K562 (cell line): Measurements from ENCODE around the gene HYAL1. TPM values are rescaled to one million over a fixed set of nuclear protein-coding genes. Genes with fewer than 3 reads are reported as not detected.

Experiments used
- ATAC-seq: fragments of 200-7000 bp; cut with Tn5 transposase; 3 replicates; pipeline ENCODE4 v1.9.1; 2020; ENCODE audit warnings: moderate library complexity
- BruUV-seq: library from RNA; stranded (reverse); fragments of 400-500 nt; replicated peaks from 2 replicates; lab custom pipeline; 2021; lab: Mats Ljungman, UMichigan
- CTCF ChIA-PET: fragments of 300-600 bp; formaldehyde crosslinking; extraction: SDS; loops from one replicate; lab custom pipeline; 2021; ENCODE audit warnings: low intra/inter-chr PET ratio; lab: Yijun Ruan, JAX
- POLR2A ChIA-PET: fragments of 300-600, 350-650 bp; sonication (Branson Sonifier 250); formaldehyde crosslinking; extraction: SDS; loops from one replicate; lab custom pipeline; 2021; ENCODE audit warnings: antibody characterized with exemption, inconsistent platforms; lab: Yijun Ruan, JAX
- DNase-seq, 4 experiments: peaks; one replicate each; pipeline versions ENCODE4 v3.0.0 to v3.0.0-alpha.2; 2011 to 2018; ENCODE audit warnings: low spot score in 3 of 4, mixed read lengths in 3 of 4; ENCODE audit errors: extremely low read depth in 1 of 4
- FAIRE-seq: peaks from 2 replicates; lab custom pipeline; 2011; peaks lifted over from hg19 to GRCh38; lab: Jason Lieb, UNC
- H2AFZ ChIP-seq: 2 replicates; pipeline ENCODE4 v1.6.0; 2011; ENCODE audit warnings: low read depth, low read length, control low read depth, inconsistent platforms
- H3K27ac ChIP-seq: fragments of 200-600 bp; 3 replicates; pipeline ENCODE4 v1.8.0; 2011; ENCODE audit warnings: low read depth, mild to moderate bottlenecking, control low read depth, inconsistent platforms, low read length, moderate library complexity, mixed read lengths; ENCODE audit errors: extremely low read depth
- H3K27me3 ChIP-seq, 2 experiments: fragments of 300-600 bp in 1 of 2; 2 replicates in 1 of 2; 3 replicates in 1 of 2; pipeline versions ENCODE4 v1.6.0 to v1.8.0; 2011; ENCODE audit warnings: inconsistent platforms in 2 of 2, low read length in 2 of 2, mild to moderate bottlenecking in 1 of 2, mixed read lengths in 1 of 2, moderate library complexity in 1 of 2; ENCODE audit not compliant: control insufficient read depth in 2 of 2, insufficient read depth in 2 of 2
- H3K36me3 ChIP-seq: fragments of 300-600 bp; 3 replicates; pipeline ENCODE4 v1.8.0; 2011; ENCODE audit warnings: mild to moderate bottlenecking, low read length, inconsistent platforms; ENCODE audit not compliant: control insufficient read depth, insufficient read depth
- H3K4me1 ChIP-seq, 2 experiments: fragments of 200-600 bp in 1 of 2; replicated peaks in 1 of 2; 2 replicates in 1 of 2; 3 replicates in 1 of 2; pipeline versions ENCODE4 v1.5.1 to v1.8.0; 2011; ENCODE audit warnings: inconsistent platforms in 2 of 2, low read length in 2 of 2, mild to moderate bottlenecking in 1 of 2, mixed read lengths in 1 of 2, moderate library complexity in 1 of 2; ENCODE audit not compliant: control insufficient read depth in 2 of 2, insufficient read depth in 2 of 2
- H3K4me2 ChIP-seq: 2 replicates; pipeline ENCODE4 v1.6.1; 2011; ENCODE audit warnings: low read length, control low read depth, inconsistent platforms, mixed read lengths; ENCODE audit not compliant: insufficient read depth
- H3K4me3 ChIP-seq: fragments of 200-600 bp; sonication (generic), shearing (Covaris generic); 2 replicates; pipeline ENCODE4 v1.5.1; 2016; ENCODE audit warnings: control low read depth, inconsistent platforms
- H3K79me2 ChIP-seq: fragments of 200-600 bp; 3 replicates; pipeline ENCODE4 v1.8.0; 2011; ENCODE audit warnings: low read length, inconsistent platforms; ENCODE audit not compliant: control insufficient read depth, insufficient read depth
- H3K9ac ChIP-seq, 2 experiments: 2 replicates each; pipeline versions ENCODE4 v1.6.0 to v1.6.1; 2011; ENCODE audit warnings: low read depth in 2 of 2, low read length in 2 of 2, control low read depth in 1 of 2, inconsistent platforms in 1 of 2, mild to moderate bottlenecking in 1 of 2, mixed read lengths in 1 of 2; ENCODE audit not compliant: insufficient read depth in 1 of 2
- H3K9me1 ChIP-seq: one replicate; pipeline ENCODE4 v1.6.0; 2011; ENCODE audit warnings: inconsistent platforms, mild to moderate bottlenecking, low read length, moderate library complexity; ENCODE audit not compliant: control insufficient read depth, insufficient read depth
- H3K9me3 ChIP-seq: replicated peaks from 2 replicates; pipeline ENCODE4 v1.5.1; 2011; ENCODE audit warnings: low read depth, low read length, inconsistent platforms; ENCODE audit not compliant: control insufficient read depth, insufficient read depth
- H4K20me1 ChIP-seq: replicated peaks from 2 replicates; pipeline ENCODE4 v1.6.1; 2011; ENCODE audit warnings: low read length, inconsistent platforms, mixed read lengths; ENCODE audit not compliant: control insufficient read depth, insufficient read depth
- CBX3 ChIP-seq, 2 experiments: IDR thresholded peaks; 1 replicate in 1 of 2; 2 replicates in 1 of 2; pipeline ENCODE4 v1.6.1; 2012; ENCODE audit warnings: inconsistent platforms in 2 of 2, low read length in 2 of 2, borderline replicate concordance in 1 of 2, control low read depth in 1 of 2
- ETV5 ChIP-seq: sonication (generic); formaldehyde crosslinking; IDR thresholded peaks from 2 replicates; pipeline ENCODE4 v1.4.0; 2020; ENCODE audit warnings: low read depth, mild to moderate bottlenecking, missing genetic modification reagents
- ILK ChIP-seq: fragments of 450-650 bp; IDR thresholded peaks from 2 replicates; pipeline ENCODE4 v1.6.1; 2016; ENCODE audit warnings: missing genetic modification characterization, low read depth, mild to moderate bottlenecking, missing compliant biosample characterization, moderate library complexity, borderline replicate concordance
- SAP30 ChIP-seq: fragments of 200-600 bp; sonication (generic); IDR thresholded peaks from 2 replicates; pipeline ENCODE4 v1.6.1; 2012; ENCODE audit warnings: borderline replicate concordance, low read depth, mild to moderate bottlenecking, moderate library complexity, low read length, control low read depth, inconsistent platforms; ENCODE audit not compliant: insufficient read depth, poor library complexity, severe bottlenecking
- SLC30A9 ChIP-seq: fragments of 250-450 bp; sonication (Bioruptor Pico); IDR thresholded peaks from 2 replicates; pipeline ENCODE4 v1.8.0; 2022; ENCODE audit warnings: mild to moderate bottlenecking, moderate library complexity
- ZNF584 ChIP-seq: fragments of 200-800 bp; sonication (Bioruptor generic); IDR thresholded peaks from 2 replicates; pipeline ENCODE4 v1.6.1; 2016; ENCODE audit warnings: low read depth, mild to moderate bottlenecking, missing genetic modification characterization, missing compliant biosample characterization
- WGBS: fragments of 100-300 bp; shearing (Covaris generic); methylation state at CpG from one replicate; pipeline ENCODE4 v1.1.6; 2016; ENCODE audit warnings: low coverage, mixed read lengths; ENCODE audit not compliant: insufficient coverage; ENCODE audit errors: missing lambda C conversion rate; 5-methylcytosine and 5-hydroxymethylcytosine counted together
- in situ Hi-C: fragments of 300-500 bp; cut with MboI; formaldehyde crosslinking; loops from 4 replicates; pipeline ENCODE4 v1.15.0; 2018; ENCODE audit warnings: inconsistent platforms, mixed read lengths
- intact Hi-C: fragments of 100-400 bp; cut with micrococcal nuclease; formaldehyde crosslinking; loops from 2 replicates; pipeline ENCODE4 v1.14.2; 2022
- polyA plus RNA-seq, 8 experiments: library from polyadenylated mRNA; depleted of rRNA in 4 of 8; stranded (reverse) in 5 of 8; unstranded in 3 of 8; fragments of >200 nt; fragmentation: Nextera tagmentation in 2 of 8; fragmentation: Illumina TruSeq in 1 of 8; extraction: Ambion mirVana in 2 of 8; extraction: Trizol in 1 of 8; gene quantifications; 2 replicates each; pipeline versions ENCODE4 v1.2.1 to v1.2.3, GENCODE V29; 2011 to 2014; ENCODE audit warnings: inconsistent platforms in 1 of 8, missing spikeins in 1 of 8
- total RNA-seq, 7 experiments: library from RNA; depleted of rRNA in 6 of 7; stranded (reverse); fragments of >200 nt in 6 of 7; fragmentation: Illumina TruSeq in 2 of 7; extraction: Trizol in 2 of 7; gene quantifications; 2 replicates each; pipeline versions ENCODE4 v1.2.1 to v1.2.3, GENCODE V29; 2011 to 2021; ENCODE audit warnings: low replicate concordance in 1 of 7
- TF ChIP-seq, protein P1 (sequence below): fragments of 450-650 bp; conservative IDR thresholded peaks from 2 replicates; pipeline ENCODE4 v1.6.1; 2016; ENCODE audit warnings: missing genetic modification characterization, low read depth, mild to moderate bottlenecking, missing compliant biosample characterization, moderate library complexity
- TF ChIP-seq, protein P2 (sequence below): sonication (generic); formaldehyde crosslinking; IDR thresholded peaks from 2 replicates; pipeline ENCODE4 v1.5.0; 2020; ENCODE audit warnings: missing genetic modification reagents
- TF ChIP-seq, protein P3 (sequence below), 3 experiments: fragments of 200-800 bp in 1 of 3; fragments of 250-450 bp in 1 of 3; fragments of 450-650 bp in 1 of 3; sonication (Bioruptor Pico) in 1 of 3; sonication (Bioruptor generic) in 1 of 3; formaldehyde crosslinking in 1 of 3; IDR thresholded peaks; 2 replicates each; pipeline versions ENCODE4 v1.6.1 to v1.8.0; 2016 to 2022; ENCODE audit warnings: mild to moderate bottlenecking in 2 of 3, missing genetic modification characterization in 2 of 3, missing compliant biosample characterization in 1 of 3, moderate library complexity in 1 of 3

The HYAL1 gene
- total and polyA plus RNA-seq, 9 of the 15 experiments (the other 6 are each of a cell fraction or from before 2014, with no cell fraction given) = 1.4 to 8.5 (median 4.7) TPM

DNA sequence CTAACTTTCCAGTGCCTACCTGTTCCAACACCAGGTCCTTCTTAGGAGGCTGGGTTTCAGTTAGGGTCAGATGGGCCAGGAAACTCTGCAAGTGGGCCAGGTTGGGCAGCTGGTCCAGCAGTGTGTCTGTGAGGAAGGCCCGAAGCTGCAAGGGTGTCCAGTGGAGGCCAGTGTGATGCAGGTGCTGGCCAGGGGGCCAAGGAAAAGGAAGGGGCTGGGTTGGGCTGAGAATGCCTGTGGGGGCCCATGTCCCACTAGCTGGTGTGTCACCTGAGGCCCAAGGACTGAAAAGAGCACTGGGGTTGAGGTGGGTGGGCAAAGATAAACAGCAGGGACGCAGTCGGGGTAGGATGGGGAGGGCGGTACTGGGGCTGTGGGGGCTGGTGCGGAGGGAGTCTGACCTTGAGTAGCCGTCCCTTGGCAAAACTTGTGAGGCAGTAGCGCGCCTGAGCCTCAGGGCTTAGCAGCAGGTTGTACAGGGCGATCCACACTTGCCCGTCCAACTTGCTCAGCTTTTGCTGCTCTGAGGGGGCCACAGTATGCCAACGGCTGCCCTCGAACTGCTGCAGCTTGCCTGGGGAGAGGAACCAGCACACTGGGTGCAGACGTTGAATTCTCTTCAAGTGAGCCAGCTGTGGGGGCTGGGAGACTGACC lies 38.7 kb upstream of the HYAL1 start:
- Histone ChIP-seq H3K27ac (no peak overlapping the region), H3K9ac (peak overlapping the region in 1 of 2 experiments; percentile 79; a peak in 2 of 4 replicates), H3K4me1 (peaks cover 24 to 54% of the 10 kb centered on the region in 2 experiments; a peak in 4 of 5 replicates)
- no peak for TF ChIP-seq ZNF584 (CRISPR knock-in tag)
- no peak for TF ChIP-seq ILK (tag)
- no peak for TF ChIP-seq CBX3 (IDR thresholded peaks at IDR 0.05; ENCODE audit: borderline replicate concordance in 1 of 2, low read length in 2 of 2)
- TF ChIP-seq, protein P1, sequence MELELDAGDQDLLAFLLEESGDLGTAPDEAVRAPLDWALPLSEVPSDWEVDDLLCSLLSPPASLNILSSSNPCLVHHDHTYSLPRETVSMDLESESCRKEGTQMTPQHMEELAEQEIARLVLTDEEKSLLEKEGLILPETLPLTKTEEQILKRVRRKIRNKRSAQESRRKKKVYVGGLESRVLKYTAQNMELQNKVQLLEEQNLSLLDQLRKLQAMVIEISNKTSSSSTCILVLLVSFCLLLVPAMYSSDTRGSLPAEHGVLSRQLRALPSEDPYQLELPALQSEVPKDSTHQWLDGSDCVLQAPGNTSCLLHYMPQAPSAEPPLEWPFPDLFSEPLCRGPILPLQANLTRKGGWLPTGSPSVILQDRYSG = no peak
- TF ChIP-seq SAP30 = no peak
- TF ChIP-seq, protein P2, sequence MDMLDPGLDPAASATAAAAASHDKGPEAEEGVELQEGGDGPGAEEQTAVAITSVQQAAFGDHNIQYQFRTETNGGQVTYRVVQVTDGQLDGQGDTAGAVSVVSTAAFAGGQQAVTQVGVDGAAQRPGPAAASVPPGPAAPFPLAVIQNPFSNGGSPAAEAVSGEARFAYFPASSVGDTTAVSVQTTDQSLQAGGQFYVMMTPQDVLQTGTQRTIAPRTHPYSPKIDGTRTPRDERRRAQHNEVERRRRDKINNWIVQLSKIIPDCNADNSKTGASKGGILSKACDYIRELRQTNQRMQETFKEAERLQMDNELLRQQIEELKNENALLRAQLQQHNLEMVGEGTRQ (CRISPR knock-in tag) = no peak
- TF ChIP-seq, protein P3, sequence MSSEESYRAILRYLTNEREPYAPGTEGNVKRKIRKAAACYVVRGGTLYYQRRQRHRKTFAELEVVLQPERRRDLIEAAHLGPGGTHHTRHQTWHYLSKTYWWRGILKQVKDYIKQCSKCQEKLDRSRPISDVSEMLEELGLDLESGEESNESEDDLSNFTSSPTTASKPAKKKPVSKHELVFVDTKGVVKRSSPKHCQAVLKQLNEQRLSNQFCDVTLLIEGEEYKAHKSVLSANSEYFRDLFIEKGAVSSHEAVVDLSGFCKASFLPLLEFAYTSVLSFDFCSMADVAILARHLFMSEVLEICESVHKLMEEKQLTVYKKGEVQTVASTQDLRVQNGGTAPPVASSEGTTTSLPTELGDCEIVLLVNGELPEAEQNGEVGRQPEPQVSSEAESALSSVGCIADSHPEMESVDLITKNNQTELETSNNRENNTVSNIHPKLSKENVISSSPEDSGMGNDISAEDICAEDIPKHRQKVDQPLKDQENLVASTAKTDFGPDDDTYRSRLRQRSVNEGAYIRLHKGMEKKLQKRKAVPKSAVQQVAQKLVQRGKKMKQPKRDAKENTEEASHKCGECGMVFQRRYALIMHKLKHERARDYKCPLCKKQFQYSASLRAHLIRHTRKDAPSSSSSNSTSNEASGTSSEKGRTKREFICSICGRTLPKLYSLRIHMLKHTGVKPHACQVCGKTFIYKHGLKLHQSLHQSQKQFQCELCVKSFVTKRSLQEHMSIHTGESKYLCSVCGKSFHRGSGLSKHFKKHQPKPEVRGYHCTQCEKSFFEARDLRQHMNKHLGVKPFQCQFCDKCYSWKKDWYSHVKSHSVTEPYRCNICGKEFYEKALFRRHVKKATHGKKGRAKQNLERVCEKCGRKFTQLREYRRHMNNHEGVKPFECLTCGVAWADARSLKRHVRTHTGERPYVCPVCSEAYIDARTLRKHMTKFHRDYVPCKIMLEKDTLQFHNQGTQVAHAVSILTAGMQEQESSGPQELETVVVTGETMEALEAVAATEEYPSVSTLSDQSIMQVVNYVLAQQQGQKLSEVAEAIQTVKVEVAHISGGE (CRISPR knock-in tag; IDR thresholded peaks at IDR 0.05) = no peak
- no peak for TF ChIP-seq ETV5 (CRISPR knock-in tag)
- no peak for TF ChIP-seq SLC30A9 (CRISPR knock-in tag)
- TF ChIP-seq, all 486 proteins: peak for 0
- H3K79me2 ChIP-seq = peaks cover 36% of the 10 kb centered on the region
- no peak overlapping the region for H3K4me3 ChIP-seq
- no peak for ATAC-seq
- in situ Hi-C loops = no loop called here
- no peaks in the 10 kb centered on the region for H3K36me3 ChIP-seq
- POLR2A ChIA-PET = interaction anchor here (1.5 to 1.7 kb wide), 2 partner anchors 14 kb away, joined by 4 to 5 read pairs; partner anchors contain the start of gene TUSC2
- H3K9me1 ChIP-seq = peaks cover 3% of the 10 kb centered on the region
- no peaks in the 10 kb centered on the region for H4K20me1 ChIP-seq
- no peaks in the 10 kb centered on the region for H3K9me3 ChIP-seq
- CTCF ChIA-PET = no interaction called here
- 78% methylated on average over 3 of the region's 13 CpGs for WGBS
- no peak for DNase-seq
- no peak overlapping the region for H2AFZ ChIP-seq
- H3K4me2 ChIP-seq = no peak overlapping the region
- no TSS peak for BruUV-seq
- intact Hi-C loops = no loop called here
- FAIRE-seq = no peak
- no peaks in the 10 kb centered on the region for H3K27me3 ChIP-seq
